ENCODE measurements around the gene B3GALT6. TPM values are rescaled to one million over a fixed set of nuclear protein-coding genes. Genes with fewer than 3 reads are reported as not detected.

Gene B3GALT6
- total RNA-seq, 1 donor from 2014 or later = 43.2 TPM

- no peak for DNase-seq (ENCODE audit: low spot score)
- Mint-ChIP-seq H3K36me3 (ENCODE audit: low read depth, unreplicated experiment) (no peaks in the 10 kb centered on the region), H3K27me3 (ENCODE audit: unreplicated experiment) (peaks cover 7% of the 10 kb centered on the region), H3K4me3 (ENCODE audit: unreplicated experiment) (no peak overlapping the region), H3K4me1 (ENCODE audit: unreplicated experiment) (no peaks in the 10 kb centered on the region), H3K9me3 (ENCODE audit: unreplicated experiment) (no peaks in the 10 kb centered on the region), H3K27ac (ENCODE audit: unreplicated experiment) (no peak overlapping the region)
- TF ChIP-seq, protein P1, sequence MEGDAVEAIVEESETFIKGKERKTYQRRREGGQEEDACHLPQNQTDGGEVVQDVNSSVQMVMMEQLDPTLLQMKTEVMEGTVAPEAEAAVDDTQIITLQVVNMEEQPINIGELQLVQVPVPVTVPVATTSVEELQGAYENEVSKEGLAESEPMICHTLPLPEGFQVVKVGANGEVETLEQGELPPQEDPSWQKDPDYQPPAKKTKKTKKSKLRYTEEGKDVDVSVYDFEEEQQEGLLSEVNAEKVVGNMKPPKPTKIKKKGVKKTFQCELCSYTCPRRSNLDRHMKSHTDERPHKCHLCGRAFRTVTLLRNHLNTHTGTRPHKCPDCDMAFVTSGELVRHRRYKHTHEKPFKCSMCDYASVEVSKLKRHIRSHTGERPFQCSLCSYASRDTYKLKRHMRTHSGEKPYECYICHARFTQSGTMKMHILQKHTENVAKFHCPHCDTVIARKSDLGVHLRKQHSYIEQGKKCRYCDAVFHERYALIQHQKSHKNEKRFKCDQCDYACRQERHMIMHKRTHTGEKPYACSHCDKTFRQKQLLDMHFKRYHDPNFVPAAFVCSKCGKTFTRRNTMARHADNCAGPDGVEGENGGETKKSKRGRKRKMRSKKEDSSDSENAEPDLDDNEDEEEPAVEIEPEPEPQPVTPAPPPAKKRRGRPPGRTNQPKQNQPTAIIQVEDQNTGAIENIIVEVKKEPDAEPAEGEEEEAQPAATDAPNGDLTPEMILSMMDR (IDR thresholded peaks at IDR 0.05; ENCODE audit: unreplicated experiment) = no peak
These were observed 49.7 kb downstream of the B3GALT6 start for GRCh38 chr1:1281533-1282321.

DNA sequence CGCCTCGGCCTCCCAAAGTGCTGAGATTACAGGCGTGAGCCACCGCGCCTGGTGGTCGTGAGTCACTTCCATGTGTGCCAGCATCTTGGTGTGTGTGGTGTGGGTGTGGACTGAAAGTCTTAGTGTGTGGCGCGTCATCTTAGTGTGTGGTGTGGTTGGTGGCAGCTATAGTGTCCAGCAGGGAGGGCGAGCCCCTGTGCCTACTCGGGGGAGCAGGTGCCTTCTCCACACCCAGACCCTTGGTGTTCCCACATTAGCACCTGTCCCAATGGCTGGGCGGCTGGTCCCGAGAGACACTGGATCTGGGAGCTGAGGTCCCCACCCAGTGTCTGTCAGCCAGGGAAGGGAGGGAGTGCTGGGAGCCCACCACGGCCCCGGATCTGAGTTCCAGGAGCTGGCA lies 51.0 kb downstream of the B3GALT6 start:
- no peaks in the 10 kb centered on the region for H3K4me1 Mint-ChIP-seq (ENCODE audit: unreplicated experiment)
- no peak for DNase-seq (ENCODE audit: low spot score)
- no peak overlapping the region for H3K27ac Mint-ChIP-seq (ENCODE audit: unreplicated experiment)
- H3K4me3 Mint-ChIP-seq (ENCODE audit: unreplicated experiment) = no peak overlapping the region
- no peaks in the 10 kb centered on the region for H3K36me3 Mint-ChIP-seq (ENCODE audit: low read depth, unreplicated experiment)
- H3K9me3 Mint-ChIP-seq (ENCODE audit: unreplicated experiment) = no peaks in the 10 kb centered on the region
- TF ChIP-seq, protein P1 (IDR thresholded peaks at IDR 0.05; ENCODE audit: unreplicated experiment) = no peak
- H3K27me3 Mint-ChIP-seq (ENCODE audit: unreplicated experiment) = peaks cover 7% of the 10 kb centered on the region

GRCh38 chr1:1283821-1284220 lies 51.8 kb downstream of the B3GALT6 start:
- TF ChIP-seq, protein P1 (IDR thresholded peaks at IDR 0.05; ENCODE audit: unreplicated experiment) = no peak
- H3K4me1 Mint-ChIP-seq (ENCODE audit: unreplicated experiment) = no peaks in the 10 kb centered on the region
- H3K27me3 Mint-ChIP-seq (ENCODE audit: unreplicated experiment) = peaks cover 7% of the 10 kb centered on the region
- no peak for DNase-seq (ENCODE audit: low spot score)
- no peaks in the 10 kb centered on the region for H3K36me3 Mint-ChIP-seq (ENCODE audit: low read depth, unreplicated experiment)
- no peaks in the 10 kb centered on the region for H3K9me3 Mint-ChIP-seq (ENCODE audit: unreplicated experiment)
- H3K4me3 Mint-ChIP-seq (ENCODE audit: unreplicated experiment) = no peak overlapping the region
- H3K27ac Mint-ChIP-seq (ENCODE audit: unreplicated experiment) = no peak overlapping the region

Other genes starting within 250 kb of the B3GALT6 start
- gene HES4, start 232.1 kb upstream of the B3GALT6 start, total RNA-seq (ENCODE audit: unreplicated experiment) = 144 TPM
- 33.3 TPM for gene ISG15, start 218.7 kb upstream of the B3GALT6 start, total RNA-seq (ENCODE audit: unreplicated experiment)
- 374 TPM for gene AGRN, start 212.1 kb upstream of the B3GALT6 start, total RNA-seq (ENCODE audit: unreplicated experiment)
- not detected for gene RNF223, start 157.9 kb upstream of the B3GALT6 start, total RNA-seq (ENCODE audit: unreplicated experiment)
- gene C1orf159, start 116.1 kb upstream of the B3GALT6 start, total RNA-seq (ENCODE audit: unreplicated experiment) = 16.6 TPM
- gene TTLL10, start 58.4 kb upstream of the B3GALT6 start, total RNA-seq (ENCODE audit: unreplicated experiment) = not detected
- not detected for gene TNFRSF18, start 25.6 kb upstream of the B3GALT6 start, total RNA-seq (ENCODE audit: unreplicated experiment)
- 0.80 TPM for gene TNFRSF4, start 18.1 kb upstream of the B3GALT6 start, total RNA-seq (ENCODE audit: unreplicated experiment)
- 130 TPM for gene SDF4, start 236 bp upstream of the B3GALT6 start, total RNA-seq (ENCODE audit: unreplicated experiment)
- 0.69 TPM for gene C1QTNF12, start 14.5 kb downstream of the B3GALT6 start, total RNA-seq (ENCODE audit: unreplicated experiment)
- gene UBE2J2, start 41.6 kb downstream of the B3GALT6 start, total RNA-seq (ENCODE audit: unreplicated experiment) = 71.9 TPM
- gene SCNN1D, start 48.2 kb downstream of the B3GALT6 start, total RNA-seq (ENCODE audit: unreplicated experiment) = 3.9 TPM
- 54.0 TPM for gene ACAP3, start 75.7 kb downstream of the B3GALT6 start, total RNA-seq (ENCODE audit: unreplicated experiment)
- gene PUSL1, start 76.4 kb downstream of the B3GALT6 start, total RNA-seq (ENCODE audit: unreplicated experiment) = 14.0 TPM
- gene INTS11, start 92.4 kb downstream of the B3GALT6 start, total RNA-seq (ENCODE audit: unreplicated experiment) = 104 TPM
- gene CPTP, start 92.6 kb downstream of the B3GALT6 start, total RNA-seq (ENCODE audit: unreplicated experiment) = 26.0 TPM
- gene TAS1R3, start 99.0 kb downstream of the B3GALT6 start, total RNA-seq (ENCODE audit: unreplicated experiment) = 1.2 TPM
- gene DVL1, start 117.2 kb downstream of the B3GALT6 start, total RNA-seq (ENCODE audit: unreplicated experiment) = 26.7 TPM
- 0.64 TPM for gene MXRA8, start 126.3 kb downstream of the B3GALT6 start, total RNA-seq (ENCODE audit: unreplicated experiment)
- 128 TPM for gene AURKAIP1, start 143.0 kb downstream of the B3GALT6 start, total RNA-seq (ENCODE audit: unreplicated experiment)
- 266 TPM for gene CCNL2, start 167.1 kb downstream of the B3GALT6 start, total RNA-seq (ENCODE audit: unreplicated experiment)
- 95.0 TPM for gene MRPL20, start 175.1 kb downstream of the B3GALT6 start, total RNA-seq (ENCODE audit: unreplicated experiment)
- gene ANKRD65, start 189.0 kb downstream of the B3GALT6 start, total RNA-seq (ENCODE audit: unreplicated experiment) = 0.31 TPM
- 34.2 TPM for gene VWA1, start 203.5 kb downstream of the B3GALT6 start, total RNA-seq (ENCODE audit: unreplicated experiment)
- 2.9 TPM for gene ATAD3C, start 217.5 kb downstream of the B3GALT6 start, total RNA-seq (ENCODE audit: unreplicated experiment)
- 27.2 TPM for gene ATAD3B, start 239.5 kb downstream of the B3GALT6 start, total RNA-seq (ENCODE audit: unreplicated experiment)

All from endothelial cell (in vitro differentiated cells).